K562 (cell line): ENCODE measurements around the gene NCCRP1. TPM values are rescaled to one million over a fixed set of nuclear protein-coding genes. Genes with fewer than 3 reads are reported as not detected.

Experiments used
- ATAC-seq: fragments of 200-7000 bp; cut with Tn5 transposase; 3 replicates; pipeline ENCODE4 v1.9.1; 2020; ENCODE audit warnings: moderate library complexity
- BruUV-seq: library from RNA; stranded (reverse); fragments of 400-500 nt; replicated peaks from 2 replicates; lab custom pipeline; 2021; lab: Mats Ljungman, UMichigan
- CTCF ChIA-PET: fragments of 300-600 bp; formaldehyde crosslinking; extraction: SDS; loops from one replicate; lab custom pipeline; 2021; ENCODE audit warnings: low intra/inter-chr PET ratio; lab: Yijun Ruan, JAX
- POLR2A ChIA-PET: fragments of 300-600, 350-650 bp; sonication (Branson Sonifier 250); formaldehyde crosslinking; extraction: SDS; loops from one replicate; lab custom pipeline; 2021; ENCODE audit warnings: antibody characterized with exemption, inconsistent platforms; lab: Yijun Ruan, JAX
- DNase-seq, 4 experiments: peaks; one replicate each; pipeline versions ENCODE4 v3.0.0 to v3.0.0-alpha.2; 2011 to 2018; ENCODE audit warnings: low spot score in 3 of 4, mixed read lengths in 3 of 4; ENCODE audit errors: extremely low read depth in 1 of 4
- FAIRE-seq: peaks from 2 replicates; lab custom pipeline; 2011; peaks lifted over from hg19 to GRCh38; lab: Jason Lieb, UNC
- H2AFZ ChIP-seq: 2 replicates; pipeline ENCODE4 v1.6.0; 2011; ENCODE audit warnings: low read depth, low read length, control low read depth, inconsistent platforms
- H3K27ac ChIP-seq: fragments of 200-600 bp; 3 replicates; pipeline ENCODE4 v1.8.0; 2011; ENCODE audit warnings: low read depth, mild to moderate bottlenecking, control low read depth, inconsistent platforms, low read length, moderate library complexity, mixed read lengths; ENCODE audit errors: extremely low read depth
- H3K27me3 ChIP-seq, 2 experiments: fragments of 300-600 bp in 1 of 2; 2 replicates in 1 of 2; 3 replicates in 1 of 2; pipeline versions ENCODE4 v1.6.0 to v1.8.0; 2011; ENCODE audit warnings: inconsistent platforms in 2 of 2, low read length in 2 of 2, mild to moderate bottlenecking in 1 of 2, mixed read lengths in 1 of 2, moderate library complexity in 1 of 2; ENCODE audit not compliant: control insufficient read depth in 2 of 2, insufficient read depth in 2 of 2
- H3K36me3 ChIP-seq: fragments of 300-600 bp; 3 replicates; pipeline ENCODE4 v1.8.0; 2011; ENCODE audit warnings: mild to moderate bottlenecking, low read length, inconsistent platforms; ENCODE audit not compliant: control insufficient read depth, insufficient read depth
- H3K4me1 ChIP-seq, 2 experiments: fragments of 200-600 bp in 1 of 2; replicated peaks in 1 of 2; 2 replicates in 1 of 2; 3 replicates in 1 of 2; pipeline versions ENCODE4 v1.5.1 to v1.8.0; 2011; ENCODE audit warnings: inconsistent platforms in 2 of 2, low read length in 2 of 2, mild to moderate bottlenecking in 1 of 2, mixed read lengths in 1 of 2, moderate library complexity in 1 of 2; ENCODE audit not compliant: control insufficient read depth in 2 of 2, insufficient read depth in 2 of 2
- H3K4me2 ChIP-seq: 2 replicates; pipeline ENCODE4 v1.6.1; 2011; ENCODE audit warnings: low read length, control low read depth, inconsistent platforms, mixed read lengths; ENCODE audit not compliant: insufficient read depth
- H3K4me3 ChIP-seq: fragments of 200-600 bp; sonication (generic), shearing (Covaris generic); 2 replicates; pipeline ENCODE4 v1.5.1; 2016; ENCODE audit warnings: control low read depth, inconsistent platforms
- H3K79me2 ChIP-seq: fragments of 200-600 bp; 3 replicates; pipeline ENCODE4 v1.8.0; 2011; ENCODE audit warnings: low read length, inconsistent platforms; ENCODE audit not compliant: control insufficient read depth, insufficient read depth
- H3K9ac ChIP-seq, 2 experiments: 2 replicates each; pipeline versions ENCODE4 v1.6.0 to v1.6.1; 2011; ENCODE audit warnings: low read depth in 2 of 2, low read length in 2 of 2, control low read depth in 1 of 2, inconsistent platforms in 1 of 2, mild to moderate bottlenecking in 1 of 2, mixed read lengths in 1 of 2; ENCODE audit not compliant: insufficient read depth in 1 of 2
- H3K9me1 ChIP-seq: one replicate; pipeline ENCODE4 v1.6.0; 2011; ENCODE audit warnings: inconsistent platforms, mild to moderate bottlenecking, low read length, moderate library complexity; ENCODE audit not compliant: control insufficient read depth, insufficient read depth
- H3K9me3 ChIP-seq: replicated peaks from 2 replicates; pipeline ENCODE4 v1.5.1; 2011; ENCODE audit warnings: low read depth, low read length, inconsistent platforms; ENCODE audit not compliant: control insufficient read depth, insufficient read depth
- H4K20me1 ChIP-seq: replicated peaks from 2 replicates; pipeline ENCODE4 v1.6.1; 2011; ENCODE audit warnings: low read length, inconsistent platforms, mixed read lengths; ENCODE audit not compliant: control insufficient read depth, insufficient read depth
- C11orf30 ChIP-seq: fragments of 450-650 bp; IDR thresholded peaks from 2 replicates; pipeline ENCODE4 v1.6.1; 2016; ENCODE audit warnings: low read depth, mild to moderate bottlenecking
- EGR1 ChIP-seq: fragments of 450-650 bp; conservative IDR thresholded peaks from 2 replicates; pipeline ENCODE4 v1.6.1; 2017; ENCODE audit warnings: mild to moderate bottlenecking
- MAFF ChIP-seq: IDR thresholded peaks from 2 replicates; pipeline ENCODE4 v1.6.1; 2012; ENCODE audit warnings: low read length, improper control_type of control experiment
- MAFG ChIP-seq: fragments of 450-650 bp; conservative IDR thresholded peaks from 2 replicates; pipeline ENCODE4 v1.6.1; 2016; ENCODE audit warnings: missing genetic modification characterization, missing compliant biosample characterization
- MAFK ChIP-seq: IDR thresholded peaks from 2 replicates; pipeline ENCODE4 v1.6.1; 2011; ENCODE audit warnings: low read length, improper control_type of control experiment
- TEAD4 ChIP-seq, 2 experiments: sonication (generic) in 1 of 2; formaldehyde crosslinking in 1 of 2; IDR thresholded peaks; 2 replicates each; pipeline versions ENCODE4 v1.6.1 to v1.8.0; 2012 to 2022; ENCODE audit warnings: borderline replicate concordance in 1 of 2, inconsistent platforms in 1 of 2, low read length in 1 of 2, mild to moderate bottlenecking in 1 of 2, missing genetic modification reagents in 1 of 2
- ZNF316 ChIP-seq: fragments of 450-650 bp; IDR thresholded peaks from 2 replicates; pipeline ENCODE4 v1.6.1; 2016
- ZNF551 ChIP-seq: fragments of 250-450 bp; sonication (Bioruptor Pico); IDR thresholded peaks from 2 replicates; pipeline ENCODE4 v1.5.0; 2021; ENCODE audit warnings: mild to moderate bottlenecking, moderate library complexity
- ZNF740 ChIP-seq, 3 experiments: fragments of 200-800 bp in 1 of 3; sonication (Bioruptor generic) in 1 of 3; sonication (generic) in 1 of 3; formaldehyde crosslinking in 1 of 3; IDR thresholded peaks; 2 replicates each; pipeline versions ENCODE4 v1.6.1 to v1.8.0; 2016 to 2022; ENCODE audit warnings: mild to moderate bottlenecking in 2 of 3, missing compliant biosample characterization in 2 of 3, missing genetic modification characterization in 2 of 3, missing genetic modification reagents in 1 of 3
- WGBS: fragments of 100-300 bp; shearing (Covaris generic); methylation state at CpG from one replicate; pipeline ENCODE4 v1.1.6; 2016; ENCODE audit warnings: low coverage, mixed read lengths; ENCODE audit not compliant: insufficient coverage; ENCODE audit errors: missing lambda C conversion rate; 5-methylcytosine and 5-hydroxymethylcytosine counted together
- in situ Hi-C: fragments of 300-500 bp; cut with MboI; formaldehyde crosslinking; loops from 4 replicates; pipeline ENCODE4 v1.15.0; 2018; ENCODE audit warnings: inconsistent platforms, mixed read lengths
- intact Hi-C: fragments of 100-400 bp; cut with micrococcal nuclease; formaldehyde crosslinking; loops from 2 replicates; pipeline ENCODE4 v1.14.2; 2022
- polyA plus RNA-seq, 8 experiments: library from polyadenylated mRNA; depleted of rRNA in 4 of 8; stranded (reverse) in 5 of 8; unstranded in 3 of 8; fragments of >200 nt; fragmentation: Nextera tagmentation in 2 of 8; fragmentation: Illumina TruSeq in 1 of 8; extraction: Ambion mirVana in 2 of 8; extraction: Trizol in 1 of 8; gene quantifications; 2 replicates each; pipeline versions ENCODE4 v1.2.1 to v1.2.3, GENCODE V29; 2011 to 2014; ENCODE audit warnings: inconsistent platforms in 1 of 8, missing spikeins in 1 of 8
- total RNA-seq, 7 experiments: library from RNA; depleted of rRNA in 6 of 7; stranded (reverse); fragments of >200 nt in 6 of 7; fragmentation: Illumina TruSeq in 2 of 7; extraction: Trizol in 2 of 7; gene quantifications; 2 replicates each; pipeline versions ENCODE4 v1.2.1 to v1.2.3, GENCODE V29; 2011 to 2021; ENCODE audit warnings: low replicate concordance in 1 of 7

The NCCRP1 gene
- total and polyA plus RNA-seq, 9 of the 15 experiments (the other 6 are each of a cell fraction or from before 2014, with no cell fraction given), result 0.05 TPM; not detected in 8

GRCh38 chr19:39160889-39161672, 35.7 kb upstream of the NCCRP1 start (continued):
- TF ChIP-seq MAFG (tag), result no peak

GRCh38 chr19:39162441-39163043, 34.2 kb upstream of the NCCRP1 start:
- H3K4me2 ChIP-seq, result no peak overlapping the region
- CTCF ChIA-PET, result no interaction called here

More at GRCh38 chr19:39162441-39163043, 34.2 kb upstream of the NCCRP1 start:
- no peak overlapping the region for H3K4me3 ChIP-seq
- H3K27me3 ChIP-seq, result no peaks in the 10 kb centered on the region
- peak in 2 of 4 experiments; percentile 48 for DNase-seq
- in situ Hi-C loops, result no loop called here
- no TSS peak for BruUV-seq
- H3K4me1 ChIP-seq, result peaks cover 16 to 51% of the 10 kb centered on the region in 2 experiments; a peak in 4 of 5 replicates
- peaks cover 5% of the 10 kb centered on the region; the same call in 1 of the 3 replicates for H3K36me3 ChIP-seq
- peaks cover 43% of the 10 kb centered on the region for H3K79me2 ChIP-seq
- TF ChIP-seq ZNF740 (CRISPR knock-in tag; IDR thresholded peaks at IDR 0.05), result no peak
- TF ChIP-seq ZNF740 (tag; IDR thresholded peaks at IDR 0.05), result no peak
- peak; percentile 97 for TF ChIP-seq EGR1
- TF ChIP-seq MAFG (tag), result peak; percentile 77
- TF ChIP-seq MAFK, result 0 out of 2 replicates have a peak, but pooled peaks have one; percentile 32
- peak; percentile 84 for TF ChIP-seq C11orf30
- peak; percentile 70 for TF ChIP-seq MAFF
- TF ChIP-seq ZNF551 (CRISPR knock-in tag), result no peak
- peak; percentile 50 for TF ChIP-seq TEAD4 (IDR thresholded peaks at IDR 0.05; ENCODE audit: low read length)
- no peak for TF ChIP-seq TEAD4 (CRISPR knock-in tag; IDR thresholded peaks at IDR 0.05; ENCODE audit: borderline replicate concordance)
- TF ChIP-seq ZNF316, result peak; percentile 93
- H3K27ac ChIP-seq, result no peak overlapping the region
- no peaks in the 10 kb centered on the region for H3K9me3 ChIP-seq
- peaks cover 37% of the 10 kb centered on the region for H4K20me1 ChIP-seq
- no peak for ATAC-seq
- no peak overlapping the region for H2AFZ ChIP-seq
- 44% methylated on average over 15 of the region's 15 CpGs for WGBS
- intact Hi-C loops, result no loop called here
- POLR2A ChIA-PET, result interaction anchor here (1.1 kb wide), 1 partner anchor 220 kb away, joined by 3 read pairs; no protein-coding TSS in a partner anchor
- peaks cover 15% of the 10 kb centered on the region for H3K9me1 ChIP-seq
- H3K9ac ChIP-seq, result peak overlapping the region in 1 of 2 experiments; percentile 86; a peak in 2 of 4 replicates
- FAIRE-seq, result no peak
